Left lobe of liver (tissue), 1 donor: Measurements from ENCODE around the gene F13B. TPM values are rescaled to one million over a fixed set of nuclear protein-coding genes. Genes with fewer than 3 reads are reported as not detected.

Experiments
- total RNA-seq: library from RNA; stranded (reverse); gene quantifications from one replicate; pipeline ENCODE4 v1.2.1, GENCODE V29; 2021
- donor health status: DM: no; HTN: yes; CAD: no.

The F13B gene
- total RNA-seq, 1 donor from 2014 or later, result 42.2 TPM

Other genes starting within 250 kb of the F13B start
- 675 TPM for gene CFHR1, start 247.5 kb downstream of the F13B start, total RNA-seq
- gene CFHR4, start 179.2 kb downstream of the F13B start, total RNA-seq, result 97.9 TPM
- gene CFHR2, start 123.5 kb downstream of the F13B start, total RNA-seq, result 295 TPM
- 73.2 TPM for gene CFHR5, start 89.7 kb downstream of the F13B start, total RNA-seq
- gene ASPM, start 79.4 kb upstream of the F13B start, total RNA-seq, result 0.35 TPM
- gene ZBTB41, start 134.0 kb upstream of the F13B start, total RNA-seq, result 3.6 TPM
- gene CRB1, start 201.0 kb upstream of the F13B start, total RNA-seq, result not detected